ENCODE results near the gene PRICKLE1. TPM values are rescaled to one million over a fixed set of nuclear protein-coding genes. Genes with fewer than 3 reads are reported as not detected.

PRICKLE1 gene
- total and polyA plus RNA-seq, 10 of the 15 experiments (the other 5 are each of a cell fraction or from before 2014, with no cell fraction given): 0.47 to 2.8 (median 0.86) TPM

GRCh38 chr12:42426746-42427145 is 162.8 kb downstream of the PRICKLE1 start:
- no peak for FAIRE-seq
- Histone ChIP-seq H3K79me2 (ENCODE audit: control insufficient read depth, insufficient read depth, low read length) (no peaks in the 10 kb centered on the region), H3K4me2 (ENCODE audit: control insufficient read depth, insufficient read depth) (no peak overlapping the region), H3K9me3 (replicated peaks; ENCODE audit: control insufficient read depth, insufficient read depth, low read length) (no peaks in the 10 kb centered on the region), H3K4me1 (ENCODE audit: control insufficient read depth, insufficient read depth, low read length) (peaks cover 13% of the 10 kb centered on the region), H2AFZ (ENCODE audit: control insufficient read depth, low read depth, low read length) (no peak overlapping the region), H3K4me3 (no peak overlapping the region), H4K20me1 (ENCODE audit: control insufficient read depth, insufficient read depth) (no peaks in the 10 kb centered on the region), H3K9ac (ENCODE audit: control insufficient read depth, insufficient read depth, low read length) (no peak overlapping the region), H3K27ac (ENCODE audit: control insufficient read depth, insufficient read depth) (no peak overlapping the region), H3K27me3 (replicated peaks in 1 of 2; ENCODE audit: control insufficient read depth in 2 of 2, insufficient read depth in 2 of 2, low read length in 1 of 2) (no peaks in the 10 kb centered on the region), H3K36me3 (ENCODE audit: control insufficient read depth in 2 of 2, insufficient read depth in 2 of 2, low read length in 1 of 2) (peaks cover 0 to 8% of the 10 kb centered on the region in 2 experiments; a peak in 3 of 4 replicates)
- in situ Hi-C loops (cut with MboI): no loop called here
- ChIA-PET SMC1A (ENCODE audit: uncharacterized antibody, unreplicated experiment) (interaction anchor here (1.3 kb wide), 1 partner anchor 143 kb away, joined by 4 read pairs; no protein-coding TSS in a partner anchor), POLR2A (no interaction called here), RAD21 (ENCODE audit: unreplicated experiment) (no interaction called here), CTCF (no interaction called here)
- DNase-seq (ENCODE audit: low read depth, low spot score): no peak
- TF ChIP-seq ETV6 (conservative IDR thresholded peaks at IDR 0.05 in 1 of 2, IDR thresholded peaks at IDR 0.05 in 1 of 2; ENCODE audit: borderline replicate concordance in 1 of 2, low read depth in 1 of 2): peak in 1 of 2 experiments; percentile 36; a peak in 1 of 4 replicates
- TF ChIP-seq EED (IDR thresholded peaks at IDR 0.05; ENCODE audit: low read depth): 0 out of 2 replicates have a peak, but pooled peaks have one; percentile 36
- no peak for TF ChIP-seq YY1 (IDR thresholded peaks at IDR 0.05; ENCODE audit: low read depth, low read length)
- 0 out of 2 replicates have a peak, but pooled peaks have one; percentile 33 for TF ChIP-seq JUNB (IDR thresholded peaks at IDR 0.05)
- TF ChIP-seq E2F4 (IDR thresholded peaks at IDR 0.05; ENCODE audit: low read depth, low read length): no peak
- no peak for TF ChIP-seq E2F8 (IDR thresholded peaks at IDR 0.05; ENCODE audit: low read depth, partially characterized antibody)
- no TSS peak for BruUV-seq (replicated peaks)
- 97% methylated on average over 6 of the region's 6 CpGs for WGBS (ENCODE audit: insufficient coverage, insufficient replicate concordance, low lambda C conversion rate, missing lambda C conversion rate)
- no peak for ATAC-seq
- intact Hi-C loops (cut with micrococcal nuclease; ENCODE audit: unreplicated experiment): no loop called here

Data from GM12878 (cell line).